ENCODE measurements around the gene PSD2.

The PSD2 gene

GRCh38 chr5:139861021-139861888 is 65.6 kb downstream of the PSD2 start:
- Histone ChIP-seq H3F3A (ENCODE audit: insufficient read depth) (no peaks in the 10 kb centered on the region), H3K9ac (ENCODE audit: low read length) (no peak overlapping the region), H4K20me1 (ENCODE audit: low read depth, low read length) (no peaks in the 10 kb centered on the region), H3K4me2 (ENCODE audit: low read depth, low read length, poor library complexity, severe bottlenecking) (no peak overlapping the region), H3K27me3 (ENCODE audit: low read length) (no peaks in the 10 kb centered on the region), H3K79me2 (ENCODE audit: insufficient read depth, low read length) (no peaks in the 10 kb centered on the region), H3K27ac (ENCODE audit: low read depth, low read length) (no peak overlapping the region), H2AFZ (ENCODE audit: low read depth, low read length, severe bottlenecking) (no peak overlapping the region), H3K4me3 (ENCODE audit: insufficient read depth, low read length, poor library complexity, severe bottlenecking) (no peak overlapping the region), H3K9me3 (ENCODE audit: insufficient read depth, low read length) (no peaks in the 10 kb centered on the region), H3K36me3 (ENCODE audit: low read length) (no peaks in the 10 kb centered on the region), H3K9me2 (replicated peaks; ENCODE audit: insufficient read depth, low read length) (no peaks in the 10 kb centered on the region)
- TF ChIP-seq EZH2phosphoT487 (conservative IDR thresholded peaks at IDR 0.05; ENCODE audit: low read length): no peak
- TF ChIP-seq CTCF (IDR thresholded peaks at IDR 0.05; ENCODE audit: insufficient read depth, low read length, poor library complexity, severe bottlenecking): no peak

- Histone ChIP-seq H3K9me3 (ENCODE audit: insufficient read depth, low read length) (no peaks in the 10 kb centered on the region), H3K36me3 (ENCODE audit: low read length) (no peaks in the 10 kb centered on the region), H3K4me3 (ENCODE audit: insufficient read depth, low read length, poor library complexity, severe bottlenecking) (no peak overlapping the region), H4K20me1 (ENCODE audit: low read depth, low read length) (no peaks in the 10 kb centered on the region), H3K9me2 (replicated peaks; ENCODE audit: insufficient read depth, low read length) (no peaks in the 10 kb centered on the region), H3K27ac (ENCODE audit: low read depth, low read length) (no peak overlapping the region), H2AFZ (ENCODE audit: low read depth, low read length, severe bottlenecking) (no peak overlapping the region), H3K4me2 (ENCODE audit: low read depth, low read length, poor library complexity, severe bottlenecking) (no peak overlapping the region), H3K9ac (ENCODE audit: low read length) (no peak overlapping the region), H3K27me3 (ENCODE audit: low read length) (no peaks in the 10 kb centered on the region), H3K79me2 (ENCODE audit: insufficient read depth, low read length) (no peaks in the 10 kb centered on the region), H3F3A (ENCODE audit: insufficient read depth) (no peaks in the 10 kb centered on the region)
- TF ChIP-seq CTCF (IDR thresholded peaks at IDR 0.05; ENCODE audit: insufficient read depth, low read length, poor library complexity, severe bottlenecking) (no peak), EZH2phosphoT487 (conservative IDR thresholded peaks at IDR 0.05; ENCODE audit: low read length) (no peak)
Measured at GRCh38 chr5:139861889-139862207, 66.2 kb downstream of the PSD2 start.

GRCh38 chr5:139862313-139862712 is 66.7 kb downstream of the PSD2 start:
- H3K27ac ChIP-seq (ENCODE audit: low read depth, low read length): no peak overlapping the region
- H3K9me2 ChIP-seq (replicated peaks; ENCODE audit: insufficient read depth, low read length): no peaks in the 10 kb centered on the region
- H3K9me3 ChIP-seq (ENCODE audit: insufficient read depth, low read length): no peaks in the 10 kb centered on the region
- no peaks in the 10 kb centered on the region for H3K36me3 ChIP-seq (ENCODE audit: low read length)
- H3K79me2 ChIP-seq (ENCODE audit: insufficient read depth, low read length): no peaks in the 10 kb centered on the region
- H3K4me2 ChIP-seq (ENCODE audit: low read depth, low read length, poor library complexity, severe bottlenecking): no peak overlapping the region
- H3F3A ChIP-seq (ENCODE audit: insufficient read depth): no peaks in the 10 kb centered on the region
- no peak overlapping the region for H3K9ac ChIP-seq (ENCODE audit: low read length)
- no peak overlapping the region for H2AFZ ChIP-seq (ENCODE audit: low read depth, low read length, severe bottlenecking)
- no peak for TF ChIP-seq EZH2phosphoT487 (conservative IDR thresholded peaks at IDR 0.05; ENCODE audit: low read length)
- no peak for TF ChIP-seq CTCF (IDR thresholded peaks at IDR 0.05; ENCODE audit: insufficient read depth, low read length, poor library complexity, severe bottlenecking)
- H4K20me1 ChIP-seq (ENCODE audit: low read depth, low read length): no peaks in the 10 kb centered on the region
- no peaks in the 10 kb centered on the region for H3K27me3 ChIP-seq (ENCODE audit: low read length)
- H3K4me3 ChIP-seq (ENCODE audit: insufficient read depth, low read length, poor library complexity, severe bottlenecking): no peak overlapping the region
